ENCODE measurements around the gene SLC29A3. TPM values are rescaled to one million over a fixed set of nuclear protein-coding genes. Genes with fewer than 3 reads are reported as not detected.

SLC29A3 gene
- total RNA-seq, 1 experiment from 2014 or later, result 5.9 TPM

GRCh38 chr10:71394926-71395562 is 76.0 kb downstream of the SLC29A3 start:
- intact Hi-C loops (cut with micrococcal nuclease), result no loop called here
- no peaks in the 10 kb centered on the region for H3K4me1 ChIP-seq (ENCODE audit: control insufficient read depth in 1 of 2, insufficient read depth in 2 of 2, low read length in 2 of 2)
- no peak overlapping the region for H3K4me2 ChIP-seq (ENCODE audit: low read length)
- H2AFZ ChIP-seq (ENCODE audit: low read depth, low read length, poor library complexity, severe bottlenecking), result no peak overlapping the region
- H3K9me3 ChIP-seq (ENCODE audit: control insufficient read depth in 1 of 2, insufficient read depth in 1 of 2, low read depth in 1 of 2, low read length in 2 of 2), result no peaks in the 10 kb centered on the region
- no peak for TF ChIP-seq CTCF (IDR thresholded peaks at IDR 0.05 in 2 of 3, conservative IDR thresholded peaks at IDR 0.05 in 1 of 3; ENCODE audit: borderline replicate concordance in 1 of 3, insufficient read depth in 1 of 3, low read depth in 2 of 3, low read length in 2 of 3)
- no peak for TF ChIP-seq CEBPB (IDR thresholded peaks at IDR 0.05; ENCODE audit: low read depth)
- TF ChIP-seq EZH2phosphoT487 (IDR thresholded peaks at IDR 0.05; ENCODE audit: borderline replicate concordance), result no peak
- TF ChIP-seq SP1 (IDR thresholded peaks at IDR 0.05; ENCODE audit: low read depth), result no peak
- no peak for TF ChIP-seq MAX (IDR thresholded peaks at IDR 0.05)
- TF ChIP-seq POLR2A (IDR thresholded peaks at IDR 0.05; ENCODE audit: borderline replicate concordance, extremely low read depth, insufficient read depth, insufficient read length), result no peak
- no peak for TF ChIP-seq SIN3A (IDR thresholded peaks at IDR 0.05; ENCODE audit: low read depth)
- TF ChIP-seq ZFX (IDR thresholded peaks at IDR 0.05), result no peak
- no peak for TF ChIP-seq EGR1 (IDR thresholded peaks at IDR 0.05; ENCODE audit: low read depth)
- no peak for TF ChIP-seq TCF7L2 (IDR thresholded peaks at IDR 0.05; ENCODE audit: borderline replicate concordance, extremely low read depth, insufficient read depth, insufficient read length)
- no peak for TF ChIP-seq POLR2AphosphoS5 (IDR thresholded peaks at IDR 0.05; ENCODE audit: low read depth, low read length)
- TF ChIP-seq EZH2 (IDR thresholded peaks at IDR 0.05), result no peak
- no peak for TF ChIP-seq ATF3 (IDR thresholded peaks at IDR 0.05)
- TF ChIP-seq ELF1 (IDR thresholded peaks at IDR 0.05; ENCODE audit: borderline replicate concordance, low read depth), result no peak
- no peak for TF ChIP-seq ZBTB33 (IDR thresholded peaks at IDR 0.05; ENCODE audit: extremely low read depth, insufficient replicate concordance, low read length)
- no peak for TF ChIP-seq CBX3 (IDR thresholded peaks at IDR 0.05; ENCODE audit: low read depth)
- no peaks in the 10 kb centered on the region for H3K9me2 ChIP-seq (ENCODE audit: insufficient read depth)
- no peak overlapping the region for H3K4me3 ChIP-seq (replicated peaks in 1 of 2; ENCODE audit: low read depth in 1 of 2, low read length in 2 of 2)
- H3K27me3 ChIP-seq (ENCODE audit: insufficient read depth, low read length), result no peaks in the 10 kb centered on the region
- ATAC-seq, result no peak
- no peaks in the 10 kb centered on the region for H4K20me1 ChIP-seq (ENCODE audit: insufficient read depth)
- no peak for DNase-seq (ENCODE audit: low read depth, low spot score)
- ChIA-PET POLR2A (no interaction called here), CTCF (no interaction called here), RAD21 (ENCODE audit: low non-redundant PET in 1 of 2, low total read pairs in 2 of 2, uncharacterized antibody in 2 of 2, unreplicated experiment in 2 of 2) (no interaction called here)
- no peak overlapping the region for H3K27ac ChIP-seq (ENCODE audit: low read depth, low read length)
- no peak overlapping the region for H3K9ac ChIP-seq (ENCODE audit: low read length)
- H3K36me3 ChIP-seq (ENCODE audit: control insufficient read depth in 1 of 2, insufficient read depth in 2 of 2, low read length in 2 of 2), result no peaks in the 10 kb centered on the region
- BruUV-seq (replicated peaks), result no TSS peak
- H3K79me2 ChIP-seq (ENCODE audit: insufficient read depth, low read length), result no peaks in the 10 kb centered on the region
